ENCODE data around the gene NPY4R.
"Not testable (repeated sequence)": the region's sequence is repeated elsewhere in the genome, so short reads cannot be mapped to it uniquely, and the experiment has no call there.

Gene NPY4R, protein sequence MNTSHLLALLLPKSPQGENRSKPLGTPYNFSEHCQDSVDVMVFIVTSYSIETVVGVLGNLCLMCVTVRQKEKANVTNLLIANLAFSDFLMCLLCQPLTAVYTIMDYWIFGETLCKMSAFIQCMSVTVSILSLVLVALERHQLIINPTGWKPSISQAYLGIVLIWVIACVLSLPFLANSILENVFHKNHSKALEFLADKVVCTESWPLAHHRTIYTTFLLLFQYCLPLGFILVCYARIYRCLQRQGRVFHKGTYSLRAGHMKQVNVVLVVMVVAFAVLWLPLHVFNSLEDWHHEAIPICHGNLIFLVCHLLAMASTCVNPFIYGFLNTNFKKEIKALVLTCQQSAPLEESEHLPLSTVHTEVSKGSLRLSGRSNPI

GRCh38 chr10:46465765-46466164 is at the start of gene NPY4R:
TSS of gene NPY4R (minus strand) at chr10:46465958. CDS start at chr10:46462635, 3,323 bp downstream.
- ATAC-seq: peak; percentile 21

DNA sequence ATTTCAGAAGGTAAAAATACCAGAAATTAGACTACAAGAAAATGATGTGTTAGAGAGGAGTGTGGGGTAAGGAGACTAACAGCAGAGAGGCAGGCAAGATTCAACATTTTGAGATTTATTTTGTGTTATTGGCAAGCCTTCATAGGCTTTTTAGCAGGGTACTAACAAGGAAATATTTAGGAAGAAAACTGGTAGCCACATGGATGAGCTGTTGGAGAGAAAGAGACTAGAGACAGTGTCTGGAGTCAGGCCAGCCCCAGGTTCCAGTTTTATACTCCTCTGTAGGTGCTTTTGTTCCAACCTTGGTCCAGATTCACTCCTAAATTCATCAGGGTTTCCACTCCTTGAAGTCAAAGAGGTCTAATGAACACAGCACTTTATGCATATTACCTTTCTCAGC is 49.6 kb upstream of the NPY4R start:
- no peaks in the 10 kb centered on the region for H3K4me1 Mint-ChIP-seq
- no peak for ATAC-seq

More at GRCh38 chr10:46465765-46466164, at the start of gene NPY4R:
- H3K27me3 Mint-ChIP-seq, H3K9me3 Mint-ChIP-seq, H3K4me1 Mint-ChIP-seq, H3K36me3 Mint-ChIP-seq, H3K4me3 Mint-ChIP-seq, H3K27ac Mint-ChIP-seq: not testable (repeated sequence)

GRCh38 chr10:46514899-46515298 is 49.1 kb upstream of the NPY4R start:
- Mint-ChIP-seq H3K4me3 (no peak overlapping the region), H3K27ac (no peak overlapping the region), H3K27me3 (no peaks in the 10 kb centered on the region), H3K4me1 (no peaks in the 10 kb centered on the region), H3K36me3 (no peaks in the 10 kb centered on the region), H3K9me3 (no peaks in the 10 kb centered on the region)
- ATAC-seq: no peak

More for the DNA sequence above, 49.6 kb upstream of the NPY4R start:
- H3K36me3 Mint-ChIP-seq: no peaks in the 10 kb centered on the region
- no peaks in the 10 kb centered on the region for H3K9me3 Mint-ChIP-seq
- no peaks in the 10 kb centered on the region for H3K27me3 Mint-ChIP-seq
- no peak overlapping the region for H3K4me3 Mint-ChIP-seq
- no peak overlapping the region for H3K27ac Mint-ChIP-seq

GRCh38 chr10:46514431-46514861 is 48.7 kb upstream of the NPY4R start:
- H3K27me3 Mint-ChIP-seq: no peaks in the 10 kb centered on the region
- no peak overlapping the region for H3K27ac Mint-ChIP-seq
- H3K9me3 Mint-ChIP-seq: no peaks in the 10 kb centered on the region
- H3K36me3 Mint-ChIP-seq: no peaks in the 10 kb centered on the region
- ATAC-seq: no peak
- H3K4me1 Mint-ChIP-seq: no peaks in the 10 kb centered on the region
- H3K4me3 Mint-ChIP-seq: no peak overlapping the region

- H3K4me1 Mint-ChIP-seq, H3K9me3 Mint-ChIP-seq, H3K27ac Mint-ChIP-seq, H3K4me3 Mint-ChIP-seq, H3K36me3 Mint-ChIP-seq, ATAC-seq, H3K27me3 Mint-ChIP-seq: not testable (repeated sequence)
Observed at GRCh38 chr10:46513333-46513732, 47.6 kb upstream of the NPY4R start.

- H3K36me3 Mint-ChIP-seq, H3K9me3 Mint-ChIP-seq, ATAC-seq, H3K27ac Mint-ChIP-seq, H3K4me1 Mint-ChIP-seq, H3K4me3 Mint-ChIP-seq, H3K27me3 Mint-ChIP-seq: not testable (repeated sequence)
Observed at GRCh38 chr10:46512725-46513124, 47.0 kb upstream of the NPY4R start.

- H3K27ac Mint-ChIP-seq, H3K27me3 Mint-ChIP-seq, H3K36me3 Mint-ChIP-seq, H3K4me3 Mint-ChIP-seq, H3K9me3 Mint-ChIP-seq, H3K4me1 Mint-ChIP-seq, ATAC-seq: not testable (repeated sequence)
Observed at GRCh38 chr10:46512002-46512401, 46.2 kb upstream of the NPY4R start.

- H3K4me1 Mint-ChIP-seq, ATAC-seq, H3K27ac Mint-ChIP-seq, H3K9me3 Mint-ChIP-seq, H3K4me3 Mint-ChIP-seq, H3K36me3 Mint-ChIP-seq, H3K27me3 Mint-ChIP-seq: not testable (repeated sequence)
Observed at GRCh38 chr10:46499990-46500389, 34.2 kb upstream of the NPY4R start.

DNA sequence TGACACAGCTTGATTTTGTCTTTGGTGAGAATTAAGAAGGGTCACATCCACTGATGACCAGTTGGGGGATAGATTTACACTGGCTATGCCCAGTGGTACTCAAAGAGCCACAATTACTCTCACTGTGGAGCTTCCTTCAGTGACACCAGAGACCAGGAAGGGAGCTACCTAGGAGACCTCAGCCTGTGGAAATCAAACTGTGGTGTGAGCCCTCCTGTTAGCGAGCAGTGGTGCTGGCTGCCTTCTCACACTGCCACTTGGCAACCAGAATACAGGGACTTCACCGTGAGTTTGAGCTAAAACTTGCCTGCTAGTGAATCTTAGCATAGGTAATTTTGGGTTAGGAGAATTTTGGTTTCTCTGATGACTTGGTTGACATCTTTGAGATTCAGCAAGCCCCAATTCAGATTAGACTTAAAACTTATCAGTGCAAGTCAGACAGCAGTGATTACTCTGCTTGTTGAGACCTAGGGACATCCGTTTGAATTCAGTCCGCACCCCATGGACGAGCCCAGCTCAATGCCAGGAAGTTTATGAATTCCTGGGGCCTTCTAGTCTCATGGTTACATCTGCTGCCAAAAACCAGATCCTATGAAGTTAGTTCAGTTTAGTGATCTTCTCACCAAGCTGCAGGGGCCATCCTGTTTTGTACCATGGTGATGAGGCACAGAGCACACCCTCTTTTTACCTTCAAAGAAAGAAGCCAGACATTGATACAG is 33.4 kb upstream of the NPY4R start:
- H3K9me3 Mint-ChIP-seq, H3K4me3 Mint-ChIP-seq, H3K27me3 Mint-ChIP-seq, ATAC-seq, H3K36me3 Mint-ChIP-seq, H3K4me1 Mint-ChIP-seq, H3K27ac Mint-ChIP-seq: not testable (repeated sequence)

- not testable (repeated sequence) for H3K27ac Mint-ChIP-seq
Observed at GRCh38 chr10:46497878-46498277, 32.1 kb upstream of the NPY4R start.

DNA sequence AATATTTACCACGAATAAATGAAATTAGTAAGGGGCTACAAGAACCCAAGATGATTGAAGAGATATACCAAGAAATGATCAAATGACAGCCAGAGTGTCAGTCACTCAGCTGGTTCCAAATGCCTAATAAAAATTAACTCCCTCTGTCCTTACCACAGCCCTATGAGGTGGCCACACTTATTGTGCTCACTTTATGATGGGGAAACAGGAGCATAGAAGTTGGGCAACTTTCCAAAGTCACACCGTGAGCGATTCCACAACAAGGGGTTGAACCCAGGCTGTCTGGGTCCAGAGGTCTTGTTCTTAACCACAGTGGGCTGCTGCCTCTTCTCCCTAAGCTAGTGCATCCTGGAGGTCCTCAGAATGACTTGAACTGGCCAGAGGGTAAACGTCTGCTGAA is 31.6 kb upstream of the NPY4R start:
- ATAC-seq, H3K4me1 Mint-ChIP-seq, H3K36me3 Mint-ChIP-seq, H3K4me3 Mint-ChIP-seq, H3K27me3 Mint-ChIP-seq, H3K27ac Mint-ChIP-seq, H3K9me3 Mint-ChIP-seq: not testable (repeated sequence)

More at GRCh38 chr10:46497878-46498277, 32.1 kb upstream of the NPY4R start:
- not testable (repeated sequence) for H3K9me3 Mint-ChIP-seq, H3K4me3 Mint-ChIP-seq, H3K36me3 Mint-ChIP-seq, H3K27me3 Mint-ChIP-seq, ATAC-seq, H3K4me1 Mint-ChIP-seq

DNA sequence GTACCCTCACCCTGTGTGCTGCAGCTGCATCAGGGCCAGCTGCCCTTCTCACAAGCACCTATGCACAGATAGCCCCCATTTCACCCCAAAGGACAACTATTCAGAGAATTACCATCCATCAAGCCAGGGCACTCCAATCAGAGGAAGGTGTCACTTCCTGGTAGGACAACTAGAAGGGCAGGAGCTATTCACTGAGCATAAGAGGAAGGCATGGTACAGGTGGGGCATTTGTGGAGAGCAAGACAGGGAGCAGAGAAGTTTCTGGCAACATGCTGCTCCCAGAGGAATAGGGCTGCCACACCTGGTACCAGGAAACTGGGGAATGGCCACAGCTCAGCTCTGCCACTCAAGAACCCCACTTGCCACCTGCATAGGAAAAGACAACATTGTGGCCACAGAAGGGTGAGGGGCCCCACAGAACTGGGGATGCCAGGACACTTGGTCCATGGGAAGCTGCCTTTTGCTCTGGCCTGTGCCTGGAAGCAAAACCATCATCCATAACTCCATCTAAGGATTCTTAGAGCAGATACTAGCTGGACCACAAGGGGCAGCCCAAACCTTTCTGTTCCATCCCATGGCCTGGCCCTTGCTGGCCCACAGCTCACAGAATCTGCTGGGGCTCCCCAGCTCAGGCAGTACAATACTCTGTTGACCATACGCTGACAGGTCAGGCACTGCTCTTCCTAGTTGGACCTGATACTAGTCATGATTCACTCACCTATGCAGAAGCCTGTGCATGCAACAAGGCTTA is 25.8 kb upstream of the NPY4R start:
- not testable (repeated sequence) for H3K9me3 Mint-ChIP-seq, H3K4me3 Mint-ChIP-seq, H3K36me3 Mint-ChIP-seq, H3K4me1 Mint-ChIP-seq, H3K27me3 Mint-ChIP-seq, H3K27ac Mint-ChIP-seq
- ATAC-seq: peak; percentile 17

GRCh38 chr10:46490285-46490684 is 24.5 kb upstream of the NPY4R start:
- not testable (repeated sequence) for H3K27me3 Mint-ChIP-seq, H3K27ac Mint-ChIP-seq, H3K4me1 Mint-ChIP-seq, H3K4me3 Mint-ChIP-seq, H3K36me3 Mint-ChIP-seq, H3K9me3 Mint-ChIP-seq, ATAC-seq

DNA sequence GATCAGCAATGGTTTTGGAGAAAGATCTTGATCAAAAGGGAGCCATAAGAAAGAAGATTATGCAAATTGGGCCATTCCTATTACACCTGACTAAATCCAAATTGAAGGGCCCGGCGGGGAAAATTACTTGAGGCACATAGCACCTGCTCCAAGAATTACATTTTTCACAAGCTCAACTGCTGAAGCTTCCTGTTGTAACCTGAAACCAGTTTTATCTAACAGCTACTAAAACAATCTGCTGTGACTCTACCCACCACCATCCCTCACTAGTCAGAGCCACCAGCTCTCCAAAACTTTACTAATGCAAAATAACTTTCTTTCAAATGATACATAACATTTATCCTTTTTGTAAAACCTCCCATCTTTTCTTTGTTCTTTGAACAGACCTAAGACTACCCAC is 20.7 kb upstream of the NPY4R start:
- H3K4me1 Mint-ChIP-seq, H3K27ac Mint-ChIP-seq, H3K4me3 Mint-ChIP-seq, H3K36me3 Mint-ChIP-seq, ATAC-seq, H3K27me3 Mint-ChIP-seq, H3K9me3 Mint-ChIP-seq: not testable (repeated sequence)

DNA sequence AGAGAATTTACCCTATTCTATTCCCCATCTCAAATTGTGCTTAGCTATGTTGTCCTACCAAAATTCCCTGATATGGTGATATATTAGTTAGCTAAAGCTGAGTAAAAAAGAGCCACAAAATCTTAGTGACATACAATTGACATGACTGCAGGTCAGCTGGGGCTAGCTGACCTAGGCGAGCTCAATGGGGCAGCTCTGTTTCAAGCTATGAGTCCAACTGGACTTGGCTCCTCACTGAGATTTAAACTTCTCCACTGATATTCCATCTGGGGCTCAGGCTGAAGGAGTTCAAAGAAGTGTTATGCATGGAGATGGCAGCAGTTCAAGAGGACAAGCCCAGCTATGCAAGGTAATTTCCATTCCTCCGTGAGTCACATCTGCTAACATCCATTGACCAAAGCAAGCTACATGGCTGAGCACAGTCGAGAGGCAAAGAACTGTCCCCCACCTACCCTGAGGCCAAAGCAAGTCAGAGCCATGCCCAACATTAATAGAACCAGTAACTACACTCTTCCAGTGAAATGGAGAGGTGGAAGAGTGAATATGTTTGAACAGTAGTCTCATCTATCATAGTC is 9.1 kb upstream of the NPY4R start:
- not testable (repeated sequence) for H3K4me1 Mint-ChIP-seq, H3K36me3 Mint-ChIP-seq, H3K9me3 Mint-ChIP-seq, H3K27me3 Mint-ChIP-seq, H3K27ac Mint-ChIP-seq, H3K4me3 Mint-ChIP-seq
- peak; percentile 18 for ATAC-seq
